CD4-positive, alpha-beta T cell treated with Interleukin-6 for 4 hours (primary cell): ENCODE measurements around the gene CDO1.

Experiments used
- DNase-seq: peaks from one replicate; pipeline ENCODE4 v3.0.0-alpha.2; 2020; ENCODE audit warnings: mixed read lengths

The CDO1 gene

DNA sequence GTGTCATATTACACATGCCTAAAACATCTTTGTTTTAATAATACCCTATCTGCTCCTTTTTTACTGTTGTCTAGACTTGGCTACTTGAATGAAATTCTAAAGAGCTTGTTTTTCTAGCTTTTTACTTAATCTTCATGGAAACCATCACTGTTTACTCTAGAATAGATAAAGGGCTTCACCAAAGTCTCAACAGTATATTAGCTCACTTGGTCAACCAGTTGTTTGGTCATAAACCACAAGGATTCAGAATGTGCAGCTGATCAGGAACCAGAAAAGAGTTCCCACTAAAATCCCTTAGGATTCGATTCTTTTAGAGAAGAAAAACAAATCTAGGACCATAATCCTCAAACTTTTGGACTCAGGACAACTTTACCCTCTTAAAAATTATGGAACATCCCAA lies 38.0 kb downstream of the CDO1 start:
- no peak for DNase-seq

- DNase-seq: no peak
Observed at GRCh38 chr5:115776989-115777388, 39.5 kb downstream of the CDO1 start.

DNA sequence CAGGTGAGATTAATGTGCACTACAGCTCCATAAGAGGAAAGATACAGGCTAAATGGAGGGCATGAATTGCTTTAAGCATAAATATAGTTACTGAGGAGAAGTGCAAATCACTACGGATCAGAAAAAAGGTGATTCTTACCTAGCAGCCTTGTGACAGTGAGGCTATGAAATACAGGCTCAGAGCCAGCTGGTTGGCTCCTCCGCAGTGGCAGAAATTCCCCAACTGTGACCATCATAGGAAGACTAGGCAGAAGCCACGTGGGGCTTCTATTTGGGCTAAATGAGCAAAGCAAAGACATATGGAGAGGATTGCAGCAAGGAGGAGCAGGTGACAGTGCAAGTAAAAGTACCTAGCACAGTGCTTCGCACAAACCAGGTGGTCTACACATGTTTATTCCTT lies 40.5 kb downstream of the CDO1 start:
- DNase-seq: no peak

DNA sequence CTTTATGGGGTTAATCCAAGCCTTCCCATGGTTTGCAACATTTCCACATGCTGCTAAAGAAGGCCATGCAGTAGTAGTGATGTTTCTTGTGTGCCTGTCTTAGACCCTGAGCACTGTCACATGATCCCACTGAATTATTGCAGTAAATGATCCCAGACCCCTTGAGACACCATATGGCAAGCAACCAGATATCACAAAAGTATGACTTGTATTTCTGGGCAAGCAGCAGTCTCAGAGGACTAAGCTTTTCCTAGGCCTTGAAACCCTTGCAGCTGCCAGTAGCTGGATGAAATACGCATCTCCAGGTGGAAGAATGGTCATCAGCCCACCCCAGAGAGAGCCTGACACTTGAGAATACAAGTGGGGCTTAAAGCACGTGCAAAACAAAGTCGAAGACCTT lies 41.8 kb downstream of the CDO1 start:
- DNase-seq: no peak

- no peak for DNase-seq
Observed at GRCh38 chr5:115772731-115773475, 43.6 kb downstream of the CDO1 start.

DNA sequence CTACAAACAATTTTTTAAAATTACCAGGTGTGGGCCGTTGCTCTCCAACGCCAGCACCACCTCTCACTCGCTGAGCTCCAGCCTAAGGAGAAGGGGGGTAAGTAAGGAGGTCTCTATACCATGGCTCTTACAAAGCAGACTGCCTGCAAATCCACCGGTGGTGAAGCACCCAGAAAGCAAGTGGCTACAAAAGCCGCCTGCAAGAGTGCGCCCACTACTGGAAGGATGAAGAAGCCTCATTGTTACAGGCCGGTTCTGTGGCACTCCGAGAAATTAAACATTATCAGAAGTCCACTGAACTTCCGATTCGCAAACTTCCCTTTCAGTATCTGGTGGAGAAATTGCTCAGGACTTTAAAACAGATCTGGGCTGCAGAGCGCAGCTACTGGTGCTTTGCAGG lies 46.0 kb downstream of the CDO1 start:
- DNase-seq: peak; percentile 3

DNA sequence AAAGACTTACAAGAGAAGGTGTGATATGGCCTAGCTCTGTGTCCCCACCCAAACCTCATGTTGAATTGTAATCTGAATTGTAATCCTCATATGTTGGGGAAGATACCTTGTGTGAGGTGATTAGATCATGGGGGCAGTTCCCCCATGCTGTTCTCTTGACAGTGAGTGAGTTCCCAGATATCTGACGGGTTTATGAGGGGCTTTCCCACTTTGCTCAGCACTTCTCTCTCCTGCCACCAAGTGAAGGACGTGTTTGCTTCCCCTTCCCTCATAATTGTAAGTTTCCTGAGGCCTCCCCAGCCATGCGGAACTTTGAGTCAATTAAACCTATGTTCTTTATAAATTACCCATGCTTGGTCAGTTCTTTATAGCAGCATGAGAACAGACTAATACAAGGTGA lies 49.0 kb downstream of the CDO1 start:
- no peak for DNase-seq

GRCh38 chr5:115766608-115767007 lies 49.9 kb downstream of the CDO1 start:
- no peak for DNase-seq

DNA sequence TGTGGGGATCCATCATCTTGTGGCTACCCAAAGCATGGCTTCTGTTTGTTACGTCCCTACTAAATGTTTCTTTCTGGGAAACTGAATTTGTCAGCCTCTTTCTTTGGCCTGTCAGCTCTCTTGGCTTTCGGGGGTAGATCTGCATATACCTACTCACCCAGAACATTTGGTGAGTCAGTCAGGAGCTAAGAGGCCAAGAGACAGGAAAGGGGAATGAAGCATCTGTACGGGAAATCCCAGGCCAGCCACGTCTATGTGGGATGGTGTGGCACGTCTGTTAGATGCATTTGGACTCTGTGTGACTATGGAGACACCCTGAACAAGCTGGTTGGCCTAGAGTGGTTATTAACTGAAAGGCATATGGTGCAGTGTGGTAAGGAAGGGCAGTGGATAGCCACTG lies 58.1 kb downstream of the CDO1 start:
- DNase-seq: no peak

GRCh38 chr5:115755675-115756074 lies 60.8 kb downstream of the CDO1 start:
- no peak for DNase-seq
